Adipose tissue (tissue), 3 donors: Measurements from ENCODE around the gene GTPBP3. TPM values are rescaled to one million over a fixed set of nuclear protein-coding genes. Genes with fewer than 3 reads are reported as not detected.

ENCODE experiments used
- H3K27ac ChIP-seq: one replicate; pipeline ENCODE4 v1.5.1; 2013; ENCODE audit warnings: low read depth, low read length
- WGBS, 3 donors: extraction: QIAGEN DNeasy Blood & Tissue Kit; methylation state at CpG; one replicate each; pipeline ENCODE4 v1.1.7; 2013; 5-methylcytosine and 5-hydroxymethylcytosine counted together
- polyA plus RNA-seq, 3 donors: library from polyadenylated mRNA; stranded (reverse); fragments of 200-250 nt; gene quantifications; one replicate each; pipeline ENCODE4 v1.2.3, GENCODE V29; 2013
- donor health status: healthy with polysubstance abuse.
- donor health status: Bipolar disorder and iron deficiency.
- donor health status: healthy.

The GTPBP3 gene
- polyA plus RNA-seq, 3 donors = 10.1 to 18.8 (median 13.6) TPM

DNA sequence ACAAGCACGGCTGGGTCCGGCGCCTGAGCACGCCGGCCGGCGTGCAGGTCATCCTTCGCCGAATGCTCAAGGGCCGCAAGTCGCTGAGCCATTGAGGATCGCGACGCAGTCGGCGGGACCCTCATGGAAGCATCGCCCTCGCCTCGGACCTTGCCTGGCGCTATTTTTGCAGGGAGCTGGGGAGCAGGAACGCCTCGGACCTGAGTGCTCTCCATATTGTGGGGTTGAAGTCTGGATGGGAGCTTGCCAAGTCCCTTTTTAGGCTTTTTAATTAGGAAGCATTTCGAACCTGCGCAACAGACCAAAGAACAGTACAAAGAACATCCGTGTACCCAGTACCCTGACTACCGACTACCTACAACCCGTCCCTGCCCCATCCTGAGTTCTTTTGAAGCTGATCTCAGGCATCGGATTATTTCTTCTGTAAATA lies 31.1 kb upstream of the GTPBP3 start:
- no peak overlapping the region for H3K27ac ChIP-seq
- 7 to 10% (median 10%) methylated on average over 28 of the region's 28 CpGs for WGBS, 3 donors

DNA sequence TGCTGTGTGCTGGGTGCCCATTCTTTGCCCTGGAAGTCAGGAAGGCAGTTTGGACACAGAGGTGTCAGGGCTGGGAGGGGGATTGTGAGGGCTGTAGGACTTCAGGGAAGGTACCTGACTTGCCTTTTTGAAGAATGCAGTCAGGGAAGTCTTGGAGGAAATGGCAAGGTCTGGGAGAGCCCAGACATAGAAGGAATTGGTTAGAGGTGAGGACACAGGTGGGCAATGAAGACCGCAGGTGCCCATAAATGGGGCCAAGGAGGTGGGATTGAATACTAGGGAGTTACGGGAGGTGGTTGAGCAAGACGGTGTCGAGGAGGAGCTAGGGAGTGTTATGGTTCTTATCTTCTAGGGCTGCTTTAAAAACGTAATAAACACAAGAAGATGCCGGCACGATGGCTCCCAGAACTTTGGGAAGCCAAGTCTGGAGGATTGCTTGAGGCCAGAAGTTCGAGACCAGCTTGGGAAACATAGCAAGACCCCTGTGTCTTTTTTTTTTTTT lies 29.4 kb upstream of the GTPBP3 start:
- no peak overlapping the region for H3K27ac ChIP-seq
- WGBS, 3 donors = 83 to 89% (median 84%) methylated on average over 8 of the region's 8 CpGs

DNA sequence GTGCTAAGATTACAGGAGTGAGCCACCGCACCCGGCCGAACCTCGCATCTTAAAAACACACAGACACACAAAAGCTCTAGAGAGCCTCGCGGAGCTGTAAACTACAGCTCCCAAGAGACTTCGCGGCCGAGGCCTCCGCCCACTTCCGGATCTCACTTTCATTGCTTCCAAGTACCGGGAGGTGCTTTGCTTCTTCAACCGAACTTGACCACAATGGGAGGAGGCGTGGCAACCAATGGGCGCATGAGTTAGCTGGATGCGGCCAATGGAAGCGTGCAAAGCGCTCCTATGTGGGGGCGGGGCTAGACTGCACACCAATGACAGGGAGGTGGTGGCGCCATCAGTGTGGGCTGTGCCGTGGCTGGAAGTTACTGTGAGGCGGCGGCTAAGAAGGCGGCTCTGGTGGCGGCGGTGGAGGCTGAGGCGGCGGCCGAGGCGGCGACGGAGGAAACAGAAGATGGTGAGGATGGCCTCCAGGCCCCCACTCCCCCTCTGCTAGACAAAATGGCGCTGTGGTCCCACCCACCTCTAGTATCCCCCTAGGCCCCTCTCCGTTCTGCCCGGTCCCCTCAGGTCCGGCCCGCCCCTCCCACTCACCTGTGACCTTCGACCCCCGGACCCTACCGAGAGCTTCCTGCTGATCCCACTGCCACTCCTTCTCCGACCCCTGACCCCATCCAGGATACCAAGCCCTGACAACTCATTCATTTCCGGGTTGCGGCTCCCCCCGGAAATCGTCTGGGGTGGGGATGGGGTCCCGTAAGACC lies 28.0 kb upstream of the GTPBP3 start, which contains the start of gene DDA1:
Gene DDA1 (plus strand): TSS at position 366 of the 767 bp plus-strand sequence. CDS start 92 bp downstream, at position 458.
- no peak within 1 kb of the TSS for H3K27ac ChIP-seq
- WGBS, 3 donors = 0 to 1% (median 0%) methylated on average over 46 of the region's 46 CpGs

DNA sequence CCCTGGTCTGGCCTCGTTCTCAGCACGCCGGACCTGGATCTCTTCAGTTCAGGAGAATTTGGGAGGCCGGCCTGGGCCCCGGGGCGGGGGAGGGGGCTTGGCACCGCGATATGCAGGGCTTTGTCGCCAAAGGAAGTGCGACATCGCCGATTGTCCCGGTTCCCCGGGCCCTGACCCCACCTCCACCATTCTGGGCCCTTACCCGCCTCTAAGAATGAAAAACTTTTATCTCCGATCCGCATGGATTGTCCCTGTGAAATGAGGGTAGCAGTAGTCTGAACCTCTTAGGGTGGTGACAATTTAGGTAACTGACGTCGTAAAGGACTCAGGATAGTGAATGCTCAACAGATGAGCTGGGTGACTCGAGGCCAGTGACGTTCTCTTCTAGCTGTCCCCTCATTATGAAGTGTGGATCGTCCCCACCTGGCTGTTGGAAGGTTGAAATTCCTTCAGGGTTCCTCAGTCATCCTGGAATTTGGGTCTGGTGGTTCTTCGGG lies 27.3 kb upstream of the GTPBP3 start:
- WGBS, 3 donors = 5 to 11% (median 7%) methylated on average over 21 to 23 of the region's 23 CpGs
- no peak overlapping the region for H3K27ac ChIP-seq

DNA sequence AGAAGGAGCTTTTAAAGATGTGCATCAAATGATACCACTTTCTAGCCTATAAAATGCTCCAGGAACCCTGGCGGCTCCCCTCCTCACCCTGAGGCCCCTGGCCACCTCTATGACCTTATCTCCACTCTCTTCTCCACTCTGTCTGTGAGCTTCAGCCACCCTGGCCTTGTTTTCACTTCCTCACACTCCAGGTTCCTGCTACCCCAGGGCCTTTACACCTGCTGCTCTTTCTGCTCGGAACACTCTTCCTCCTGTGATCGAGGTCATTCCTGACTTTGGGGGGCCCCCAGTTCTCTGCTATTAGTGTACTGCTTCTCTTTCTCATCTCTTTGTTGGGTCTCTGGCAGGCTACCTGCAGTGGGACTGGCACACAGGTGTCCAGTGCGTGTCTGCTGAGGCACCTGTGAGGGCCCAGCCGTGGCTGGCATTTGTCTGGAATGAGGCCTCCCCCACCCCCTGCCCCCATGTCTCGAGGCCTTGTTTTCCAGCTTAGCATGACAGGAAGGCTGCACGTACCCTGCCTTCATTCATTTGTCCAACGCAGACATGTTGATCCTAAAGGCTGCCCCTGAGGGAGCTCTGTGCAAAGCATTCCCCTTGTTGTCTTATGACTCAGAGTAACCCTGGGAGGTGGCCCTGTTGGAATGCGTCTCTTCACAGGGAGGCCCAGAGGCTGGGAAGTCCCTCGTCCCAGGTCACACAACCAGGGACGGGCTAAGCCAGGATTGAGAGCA lies 25.7 kb upstream of the GTPBP3 start:
- no peak overlapping the region for H3K27ac ChIP-seq
- 70 to 84% (median 81%) methylated on average over 11 of the region's 11 CpGs for WGBS, 3 donors

DNA sequence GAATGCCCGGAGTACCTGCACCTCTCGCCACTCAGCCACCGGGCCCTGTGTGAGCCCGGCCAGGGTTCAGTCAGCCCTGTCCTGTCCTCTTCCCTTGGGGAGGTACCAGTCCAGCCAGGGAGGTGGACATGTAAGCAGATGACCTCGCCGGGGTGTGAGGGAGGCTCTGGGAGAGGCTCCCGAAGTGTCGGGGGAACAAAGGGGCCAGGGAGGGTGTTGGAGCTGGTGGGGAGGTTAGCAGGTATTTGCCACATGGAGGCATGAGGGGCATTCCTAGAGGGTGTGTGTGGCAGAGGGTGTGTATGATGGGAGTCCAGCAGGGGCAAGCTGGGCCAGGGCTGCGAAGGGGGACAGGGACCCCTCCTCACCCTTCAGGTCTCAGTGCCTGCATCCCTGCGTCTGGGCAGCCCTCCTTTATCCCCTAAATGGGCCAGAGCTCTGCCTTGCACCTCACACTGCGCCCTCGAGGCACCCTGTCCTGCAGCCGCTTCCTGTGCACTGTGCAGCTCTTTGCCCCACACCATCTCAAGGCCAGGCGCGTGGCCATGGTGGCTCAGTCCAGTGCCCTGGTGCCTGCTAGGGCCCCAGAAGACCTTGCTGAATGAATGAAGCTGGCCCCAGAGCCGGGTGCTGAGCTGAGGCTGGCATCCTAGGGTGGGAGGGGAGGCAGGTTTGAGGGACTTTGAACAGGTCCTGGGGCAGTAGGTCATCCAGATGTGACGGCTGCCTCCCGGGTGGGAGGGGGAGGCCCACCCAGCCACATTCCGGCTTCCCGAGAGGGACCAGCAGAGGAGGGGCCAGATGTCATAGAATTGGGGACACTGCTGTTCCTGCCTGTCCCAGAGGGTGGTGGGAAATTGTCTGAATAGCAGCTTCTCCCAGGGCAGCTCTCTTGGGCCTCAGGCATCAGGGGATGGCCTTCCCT lies 24.9 kb upstream of the GTPBP3 start:
- no peak overlapping the region for H3K27ac ChIP-seq
- 81 to 88% (median 82%) methylated on average over 19 to 20 of the region's 20 CpGs for WGBS, 3 donors

DNA sequence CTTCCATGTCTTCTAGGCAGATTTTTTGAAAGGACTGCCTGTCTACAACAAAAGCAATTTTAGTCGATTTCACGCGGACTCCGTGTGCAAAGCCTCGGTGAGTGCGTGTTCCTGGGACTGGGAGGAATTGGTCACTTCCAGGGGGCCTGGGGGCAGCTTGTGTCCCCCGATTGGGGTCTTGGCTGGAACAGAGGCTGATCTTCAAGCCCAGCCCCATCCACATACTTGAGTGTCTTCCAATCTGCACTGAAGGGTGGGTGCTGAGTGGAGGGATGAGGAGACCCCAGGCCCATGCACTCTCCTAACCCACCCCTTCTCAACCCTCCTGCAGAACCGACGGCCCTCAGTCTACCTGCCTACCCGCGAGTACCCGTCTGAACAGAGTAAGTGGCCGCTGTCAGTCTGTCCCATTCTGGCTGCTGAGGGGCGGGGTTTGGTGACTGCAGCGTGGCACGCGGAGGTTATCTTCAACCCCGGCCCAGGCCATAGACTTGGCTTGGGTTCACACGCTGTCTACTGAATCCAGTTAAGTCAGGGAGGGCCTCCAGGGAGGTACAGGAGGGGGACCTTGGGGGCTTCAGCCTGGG lies 23.3 kb upstream of the GTPBP3 start:
- 85 to 94% (median 87%) methylated on average over 19 of the region's 19 CpGs for WGBS, 3 donors
- H3K27ac ChIP-seq = no peak overlapping the region

DNA sequence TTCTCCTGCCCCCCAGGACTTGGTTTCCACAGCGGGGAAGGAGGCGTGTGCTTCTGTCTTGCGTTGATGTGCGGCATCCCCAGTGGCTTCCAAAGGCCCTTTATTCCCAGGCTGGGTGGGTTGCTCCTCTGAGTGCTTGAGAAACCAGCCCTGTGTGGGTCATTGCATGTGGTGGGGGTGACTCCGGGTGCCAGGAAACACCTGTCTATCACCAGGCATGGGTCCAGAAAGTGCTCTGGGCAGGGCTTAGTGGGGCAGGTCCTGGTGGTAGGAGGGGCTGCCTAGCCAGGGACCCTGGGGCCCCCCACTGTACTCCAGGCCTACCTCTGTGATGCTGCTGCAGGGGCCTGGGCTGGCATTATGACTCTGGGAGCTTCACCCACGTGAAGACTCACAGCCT lies 18.4 kb upstream of the GTPBP3 start:
- whole genome bisulfite sequencing, 3 donors = 68 to 82% (median 75%) methylated on average over 6 of the region's 6 CpGs
- H3K27ac ChIP-seq = no peak overlapping the region

DNA sequence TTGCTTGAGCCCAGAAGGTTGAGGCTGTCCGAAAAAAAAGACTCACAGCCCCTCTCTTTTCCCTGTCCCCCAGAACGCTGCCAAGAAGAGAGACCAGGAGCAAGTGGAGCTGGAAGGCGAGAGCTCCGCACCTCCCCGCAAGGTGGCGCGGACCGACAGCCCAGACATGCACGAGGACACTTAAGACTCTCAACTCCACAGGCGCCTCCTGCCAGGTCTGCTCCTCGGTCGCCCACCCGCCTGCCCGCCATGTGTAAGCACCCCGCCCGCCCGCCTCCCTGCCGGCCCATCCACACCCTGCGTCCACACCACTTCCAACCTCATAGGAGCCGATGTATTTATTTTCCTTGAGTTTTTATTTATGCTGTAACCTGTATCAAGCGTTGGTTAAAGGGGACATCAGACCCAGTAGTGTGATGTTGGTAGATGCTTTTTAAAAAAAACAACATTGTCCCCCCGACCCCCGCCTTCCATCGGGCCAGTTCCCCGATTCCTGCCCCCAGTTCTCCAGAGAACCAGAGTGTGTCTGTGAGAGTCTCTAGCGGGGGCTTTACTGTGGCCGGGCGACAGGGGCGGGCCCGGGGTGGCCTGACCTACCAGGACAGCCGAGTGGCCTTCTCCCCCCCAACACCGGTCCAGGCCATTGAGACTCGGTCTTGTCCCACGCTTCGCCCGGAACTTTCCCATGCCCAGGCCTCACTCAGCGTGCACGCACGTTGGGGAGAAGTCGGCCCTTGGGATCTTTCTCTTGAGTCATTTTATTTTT lies 17.7 kb upstream of the GTPBP3 start:
- no peak overlapping the region for H3K27ac ChIP-seq
- 91 to 95% (median 91%) methylated on average over 37 to 40 of the region's 40 CpGs for WGBS, 3 donors

DNA sequence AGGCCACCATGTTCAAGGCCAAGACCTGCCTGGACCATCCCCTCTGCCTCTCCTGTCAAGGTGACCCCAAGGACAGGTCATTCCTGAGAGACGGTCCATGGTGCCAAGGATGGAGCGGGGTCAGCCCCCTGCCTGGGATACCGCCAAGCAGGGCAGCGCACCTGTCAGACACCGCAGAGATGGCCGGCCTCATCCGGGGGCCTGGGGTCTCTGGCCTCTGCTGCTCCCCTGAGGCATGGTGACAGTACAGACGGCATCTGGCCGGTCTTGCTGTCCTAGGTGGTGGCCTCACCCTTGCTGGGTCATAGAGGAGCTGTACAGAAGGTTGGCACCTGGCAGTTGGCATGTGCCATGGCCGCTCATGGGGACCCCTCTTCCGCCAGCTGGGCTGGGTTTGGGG lies 16.9 kb upstream of the GTPBP3 start:
- H3K27ac ChIP-seq = no peak overlapping the region
- WGBS, 3 donors = 82 to 92% (median 86%) methylated on average over 11 of the region's 11 CpGs

DNA sequence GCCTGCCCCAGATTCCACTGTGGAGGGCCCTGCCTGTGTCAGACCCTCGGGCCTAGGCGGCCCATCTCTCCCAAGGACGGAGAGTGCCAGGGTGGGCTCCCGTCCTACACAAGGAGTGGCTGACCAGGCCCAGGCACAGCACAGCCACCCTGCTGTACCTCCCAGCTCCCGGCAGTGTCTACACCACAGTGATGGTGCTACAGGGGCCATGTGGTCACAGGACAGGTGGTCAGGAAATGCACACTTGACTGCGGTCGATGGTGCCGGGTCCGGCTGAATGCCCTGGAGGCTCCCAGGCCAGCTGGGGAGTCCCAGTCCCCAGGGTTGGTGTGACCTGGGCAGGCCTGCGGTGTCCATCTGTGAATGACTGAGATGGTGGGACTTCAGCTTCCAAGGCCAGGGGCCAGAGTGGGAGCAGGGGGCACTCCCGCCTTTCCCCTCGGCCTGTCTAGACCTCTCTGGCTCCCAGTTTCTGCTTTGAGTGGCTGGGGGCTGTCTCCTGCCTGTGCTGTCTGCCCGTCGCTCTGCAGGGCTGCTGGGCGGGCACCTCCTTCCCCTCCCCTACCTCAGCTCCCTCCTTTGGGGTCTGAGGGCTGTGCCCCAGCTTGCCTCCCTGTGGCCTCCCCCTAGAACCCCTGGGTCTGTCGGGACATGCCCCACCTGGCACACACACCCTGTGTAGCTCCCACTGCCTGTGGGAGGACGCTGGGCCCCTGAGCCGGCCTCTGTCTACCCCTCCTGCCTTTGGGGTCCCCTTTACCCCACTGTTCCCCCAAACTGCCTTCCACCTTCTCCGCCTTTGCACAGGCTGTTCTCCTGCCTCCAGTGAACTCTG lies 15.5 kb upstream of the GTPBP3 start:
- 84 to 89% (median 86%) methylated on average over 19 of the region's 19 CpGs for WGBS, 3 donors
- no peak overlapping the region for H3K27ac ChIP-seq

DNA sequence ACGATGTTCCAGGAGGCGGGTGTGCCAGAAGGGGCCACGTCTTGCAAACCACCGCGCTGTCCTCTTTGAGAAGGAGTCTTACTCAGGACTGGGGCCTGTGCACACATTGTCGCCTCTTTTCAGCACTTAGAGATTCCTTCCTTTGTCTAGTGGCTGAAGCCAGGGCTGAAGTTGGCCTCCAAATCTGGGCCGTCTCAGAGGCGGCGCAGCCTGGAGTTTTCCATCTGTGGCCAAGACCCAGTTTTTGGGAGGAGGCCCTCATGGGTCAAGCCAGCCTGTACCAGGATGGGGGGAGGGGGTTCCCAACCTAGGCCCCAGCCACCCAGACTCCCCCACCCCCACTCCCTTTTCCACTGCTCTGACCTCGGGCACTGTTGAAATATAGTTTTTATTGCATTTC lies 14.5 kb upstream of the GTPBP3 start:
- H3K27ac ChIP-seq = no peak overlapping the region
- 67 to 79% (median 74%) methylated on average over 10 of the region's 10 CpGs for WGBS, 3 donors

DNA sequence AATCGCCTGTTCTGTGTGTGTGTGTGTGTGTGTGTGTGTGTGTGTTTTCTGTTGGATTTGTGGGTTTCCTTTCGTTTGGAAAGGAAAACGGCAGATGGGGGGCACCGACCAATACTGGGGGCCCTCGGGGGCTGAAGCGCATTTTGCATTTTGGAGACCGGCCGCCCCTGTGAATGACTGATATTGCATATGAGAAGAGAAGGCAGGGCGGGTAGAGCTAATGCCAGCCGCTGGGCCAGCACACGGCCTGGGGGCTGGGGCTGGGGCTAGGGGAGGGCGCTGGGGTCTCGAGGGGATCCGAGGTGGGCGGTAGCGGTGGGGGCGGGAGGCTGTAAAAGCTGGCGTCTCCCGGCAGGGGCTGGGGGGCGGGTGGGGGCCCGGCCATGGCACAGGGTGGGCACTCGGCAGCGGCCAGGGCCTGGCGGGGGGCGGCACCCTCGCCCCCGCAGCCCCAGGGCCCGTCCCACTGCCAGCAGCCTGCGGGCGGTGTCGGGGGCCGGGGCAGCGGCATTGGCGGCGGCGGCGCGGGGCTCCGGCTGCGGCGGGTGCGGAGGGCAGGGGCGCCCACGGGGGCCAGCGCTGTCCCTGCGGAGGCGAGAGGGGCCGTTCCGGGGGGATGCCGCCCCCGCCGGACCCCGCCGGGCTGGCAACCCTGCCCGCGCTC lies 13.9 kb upstream of the GTPBP3 start:
- WGBS, 3 donors = 24 to 41% (median 35%) methylated on average over 36 to 56 of the region's 56 CpGs
- no peak overlapping the region for H3K27ac ChIP-seq

DNA sequence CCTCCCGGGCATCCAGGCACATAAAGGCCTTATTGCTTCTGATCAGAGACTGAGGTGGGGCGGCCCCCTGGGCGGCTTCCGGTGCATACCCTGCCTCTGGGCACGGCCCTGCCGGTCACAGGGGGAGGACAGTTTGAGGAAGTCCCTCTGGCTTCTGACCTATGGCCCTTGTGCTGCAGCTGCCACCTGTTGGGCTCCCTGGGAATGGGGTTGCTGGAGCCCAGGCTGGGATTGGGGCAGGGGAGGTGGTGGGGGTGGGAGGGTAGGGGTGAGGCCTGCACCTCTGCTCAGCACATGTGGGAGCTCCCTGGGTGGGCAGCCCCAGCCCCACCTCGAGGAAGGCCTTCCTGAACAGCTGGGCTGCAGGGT lies 13.4 kb upstream of the GTPBP3 start:
- WGBS, 3 donors = 19 to 38% (median 25%) methylated on average over 6 to 7 of the region's 7 CpGs
- H3K27ac ChIP-seq = no peak overlapping the region

DNA sequence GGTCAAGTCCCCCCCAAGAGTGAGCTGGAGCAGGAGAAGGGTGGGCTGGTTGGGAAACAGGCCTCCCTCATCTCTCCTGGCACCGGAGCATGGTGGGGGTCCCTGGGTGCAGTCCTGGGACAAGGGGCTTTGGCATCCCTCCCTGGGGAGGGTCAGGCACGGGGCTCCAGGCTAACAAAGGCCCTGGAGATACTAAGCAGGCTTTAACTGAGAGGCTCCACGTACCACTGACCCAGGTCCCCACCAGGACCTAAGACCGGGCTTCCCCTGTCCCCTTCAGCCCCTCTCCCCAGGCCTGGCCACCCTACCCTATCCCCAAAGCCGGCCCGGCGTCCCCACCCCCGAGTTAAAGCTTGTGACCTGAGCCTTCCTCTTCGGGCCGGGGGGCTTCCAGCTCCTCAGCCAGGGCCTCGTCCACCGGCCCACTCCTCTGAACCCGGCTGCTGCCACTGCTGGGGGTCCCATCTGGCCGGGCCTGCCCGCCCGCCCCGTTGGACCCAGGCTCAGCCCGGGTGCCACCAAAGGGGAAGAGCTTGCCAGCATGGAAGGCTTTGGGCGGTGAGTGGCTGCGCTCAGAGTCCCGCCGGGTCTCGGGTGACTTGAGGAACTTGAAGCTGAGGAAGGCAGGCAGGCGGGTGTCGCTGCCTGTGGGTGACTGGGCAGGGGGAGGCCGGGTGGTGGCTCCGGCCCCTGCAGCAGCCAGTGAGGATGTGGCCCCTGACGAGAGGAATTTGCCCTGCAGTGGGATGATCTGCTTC lies 12.8 kb upstream of the GTPBP3 start:
- WGBS, 3 donors = 86 to 92% (median 87%) methylated on average over 25 to 28 of the region's 28 CpGs
- no peak overlapping the region for H3K27ac ChIP-seq
